K562 treated with DMSO at 1 percent for 48 hours (cell line): Measurements from ENCODE around the gene MRPL53. TPM values are rescaled to one million over a fixed set of nuclear protein-coding genes. Genes with fewer than 3 reads are reported as not detected.

Source experiments
- total RNA-seq: library from RNA; unstranded; fragments of 300-600 nt; gene quantifications from 2 replicates; pipeline ENCODE4 v1.2.3, GENCODE V29; 2022; ENCODE audit warnings: low replicate concordance; ENCODE audit errors: extremely low read depth

The MRPL53 gene
- not detected in 2 replicates for total RNA-seq

DNA sequence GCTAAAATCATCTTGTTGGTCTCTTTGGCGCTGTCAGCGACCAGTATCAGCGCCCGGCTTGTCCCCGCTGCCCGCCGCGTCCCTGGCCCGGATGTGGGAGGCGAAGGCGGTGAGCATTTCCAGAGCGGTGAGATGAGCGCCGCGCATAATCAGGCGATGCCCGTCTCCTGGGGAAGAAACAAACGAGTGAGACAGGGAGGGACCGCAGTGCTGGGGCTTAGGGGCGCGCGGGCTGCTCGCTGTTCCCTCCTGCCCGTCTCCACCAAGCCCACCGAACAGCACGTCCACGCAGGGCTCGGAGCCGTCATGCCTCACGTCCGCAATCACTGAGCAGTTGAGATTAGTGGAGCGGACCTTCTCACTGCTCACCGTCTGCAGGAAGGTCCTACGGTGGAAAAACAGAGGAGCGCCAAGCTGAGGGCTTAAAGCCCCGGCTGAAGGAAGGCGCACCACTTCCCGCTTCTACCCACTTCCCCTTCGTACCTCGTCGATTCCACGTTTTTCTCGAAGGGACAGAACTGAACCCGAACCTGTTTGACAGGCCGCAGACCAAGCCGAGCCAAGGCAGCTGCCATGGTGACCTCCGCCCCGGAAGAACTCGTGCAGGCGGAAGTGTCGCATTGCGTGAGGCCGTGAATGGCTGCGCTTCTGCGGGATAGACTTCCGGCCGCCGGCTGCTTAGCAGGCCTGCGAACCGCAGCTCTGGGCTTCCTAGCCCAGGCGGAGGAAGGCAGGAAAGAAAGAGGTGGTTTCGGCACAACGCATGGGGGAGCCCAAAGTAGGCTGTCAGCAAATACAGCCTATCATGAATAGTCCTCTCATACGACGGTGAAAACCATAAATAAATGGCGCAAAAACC, at the start of gene MRPL53:
TSS of gene MRPL53 (minus strand) at position 595 of the 859 bp plus-strand sequence. CDS start at position 575, 20 bp downstream.

DNA sequence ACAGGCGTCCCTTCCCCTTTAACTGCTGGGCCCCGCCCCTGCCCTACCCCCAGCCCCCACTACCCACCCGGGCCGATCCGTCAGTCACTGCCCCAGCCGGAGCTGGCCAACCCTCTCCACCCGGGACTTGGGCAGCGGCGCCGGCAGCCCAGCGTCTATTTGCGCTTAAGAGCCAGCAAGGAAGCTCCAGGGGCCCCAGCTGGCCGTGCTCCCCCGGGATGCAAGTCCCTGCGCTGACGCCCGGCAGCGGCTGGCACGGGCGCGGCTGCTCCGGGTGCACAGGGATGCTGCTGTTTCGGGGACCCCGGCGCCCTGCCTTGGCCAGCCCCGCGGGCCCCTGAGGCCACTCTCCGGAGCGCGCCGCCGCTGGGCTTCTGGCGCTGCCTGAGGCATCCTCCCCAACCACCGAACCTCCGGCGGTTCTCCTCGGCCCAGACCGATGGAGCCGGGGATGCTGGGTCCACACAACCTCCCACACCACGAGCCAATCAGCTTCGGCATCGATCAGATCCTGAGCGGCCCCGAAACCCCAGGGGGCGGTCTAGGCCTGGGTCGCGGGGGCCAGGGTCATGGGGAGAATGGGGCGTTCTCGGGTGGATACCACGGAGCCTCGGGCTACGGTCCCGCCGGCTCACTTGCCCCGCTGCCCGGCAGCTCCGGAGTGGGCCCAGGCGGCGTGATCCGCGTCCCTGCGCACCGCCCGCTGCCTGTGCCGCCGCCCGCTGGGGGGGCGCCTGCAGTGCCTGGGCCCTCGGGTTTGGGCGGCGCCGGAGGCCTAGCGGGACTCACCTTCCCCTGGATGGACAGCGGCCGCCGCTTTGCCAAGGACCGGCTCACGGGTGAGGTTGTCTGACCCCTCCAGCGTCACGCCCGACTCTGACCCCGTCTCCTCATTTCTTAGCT, 42.1 kb upstream of the MRPL53 start, which contains the start of gene TLX2:
TSS of gene TLX2 (plus strand) at position 83 of the 903 bp plus-strand sequence. CDS start at position 440, 357 bp downstream.

DNA sequence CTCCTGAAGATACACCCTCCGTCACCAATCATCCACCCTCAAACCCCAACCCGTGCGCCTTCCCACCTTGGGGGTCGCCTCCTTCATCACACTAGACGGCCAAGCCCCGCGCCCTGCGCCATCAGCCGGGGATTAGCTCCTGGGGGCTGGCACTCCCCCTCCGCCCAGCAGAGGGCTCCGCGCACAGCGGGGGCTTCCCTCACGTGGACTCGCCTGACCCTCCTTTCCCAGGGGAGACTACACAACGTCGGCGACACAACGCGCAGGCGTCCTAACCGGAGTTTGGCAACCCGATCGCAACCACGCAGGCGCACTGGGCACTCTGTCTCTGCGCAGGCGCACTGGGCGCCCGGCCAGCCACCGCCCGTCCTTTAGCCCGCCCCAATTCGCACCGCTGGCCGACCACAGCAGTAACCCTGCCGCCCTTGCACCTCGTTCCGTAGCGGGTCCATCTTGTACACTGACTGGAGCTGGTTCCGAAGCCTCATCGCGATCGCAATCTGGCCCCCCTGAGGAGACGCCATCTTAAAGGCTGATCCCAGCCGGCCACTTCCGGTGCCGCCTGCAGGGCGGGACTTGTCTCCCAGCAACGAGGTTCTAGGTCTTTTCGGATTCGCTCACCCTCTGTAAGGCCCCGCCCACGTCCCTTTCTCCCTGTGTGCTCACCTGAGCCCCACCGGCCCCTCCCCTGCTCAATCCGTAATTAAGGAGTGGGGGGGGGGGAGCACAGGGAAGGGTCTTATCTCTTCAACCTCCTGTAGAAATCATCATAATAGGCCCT, 34.9 kb upstream of the MRPL53 start, which contains the start of gene PCGF1:
TSS of gene PCGF1 (minus strand) at position 551 of the 781 bp plus-strand sequence. CDS start at position 524, 27 bp downstream.

DNA sequence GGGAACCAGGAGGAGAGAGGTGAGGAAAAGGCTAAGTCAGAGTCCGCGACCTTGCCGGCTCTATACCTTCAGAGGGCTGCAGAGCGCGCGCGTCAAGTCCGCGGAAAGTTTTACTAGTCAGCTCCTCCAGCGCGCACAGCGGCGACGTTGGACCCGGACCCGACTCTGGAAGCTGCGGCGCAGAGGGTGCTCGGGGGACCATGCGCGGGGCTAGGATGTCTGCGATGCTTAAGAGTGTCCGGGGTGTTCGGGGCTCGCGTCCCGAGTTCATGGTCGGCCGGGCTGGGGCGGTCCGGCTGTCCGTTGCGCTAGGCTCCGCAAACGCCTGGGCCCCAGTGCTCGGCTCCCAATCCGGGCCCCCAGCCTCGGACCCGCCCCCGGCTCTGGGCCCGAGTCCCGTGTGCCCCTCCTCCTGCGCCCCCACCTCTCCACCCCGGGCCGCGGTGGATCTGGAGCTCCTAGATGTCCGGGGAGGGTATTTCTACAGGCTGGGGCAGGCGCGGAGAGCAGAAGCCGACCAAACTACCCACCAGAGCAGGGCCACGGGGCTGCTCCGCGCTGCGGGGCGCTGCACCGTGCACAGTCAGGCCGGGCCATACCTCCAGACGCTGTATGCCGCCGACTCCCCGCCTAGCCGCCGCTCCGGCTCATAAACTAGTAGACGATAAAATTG, 26.9 kb upstream of the MRPL53 start, which contains the start of gene LBX2:
TSS of gene LBX2 (minus strand) at position 337 of the 673 bp plus-strand sequence. CDS start at position 271, 66 bp downstream.

DNA sequence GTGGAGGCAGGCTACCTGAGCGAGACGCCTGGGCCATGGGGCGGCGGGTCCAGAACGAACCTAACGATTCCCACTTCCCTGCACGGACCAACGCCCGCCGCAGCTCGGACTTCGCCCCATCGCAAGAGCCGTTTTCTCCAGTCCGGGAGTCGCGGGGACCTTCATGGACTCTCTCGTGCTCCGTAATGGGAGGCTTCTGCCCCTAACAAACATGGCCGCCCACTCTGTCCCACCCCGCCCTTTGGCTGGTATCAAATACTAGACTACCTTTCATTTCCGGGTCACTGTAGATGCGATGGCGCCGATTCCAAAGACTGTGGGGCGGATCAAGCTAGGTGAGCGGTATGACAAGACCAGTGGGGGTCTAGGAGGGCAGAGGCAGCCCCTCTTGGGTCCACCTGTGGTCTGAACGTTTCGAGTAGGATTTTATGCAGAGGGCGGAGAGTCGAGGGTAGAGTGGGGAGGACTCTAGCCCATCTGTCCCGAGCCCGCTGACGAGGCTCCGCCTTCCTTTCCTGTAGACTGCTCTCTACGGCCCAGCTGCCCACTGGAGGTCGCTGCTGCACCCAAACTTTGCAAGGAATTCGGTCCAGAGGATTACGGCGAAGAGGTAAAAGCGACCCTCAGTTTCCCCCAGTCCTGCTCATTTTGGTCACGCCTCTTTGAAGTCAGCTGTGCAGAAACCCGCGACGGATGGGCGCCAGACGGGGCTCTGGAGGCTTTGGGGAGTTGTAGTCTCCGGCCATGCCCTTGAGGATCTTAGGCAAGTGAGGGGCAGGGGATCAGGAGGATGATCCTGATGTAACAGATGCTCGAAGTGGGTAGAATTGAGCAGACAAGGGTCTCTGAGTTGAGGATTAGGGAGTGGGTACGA, 10.6 kb upstream of the MRPL53 start, which contains the start of the genes CCDC142 and TTC31:
TSS of gene CCDC142 (minus strand) at position 198 of the 874 bp plus-strand sequence. CDS start at position 37, 161 bp downstream.
TSS of gene TTC31 (plus strand) at position 281 of the 874 bp plus-strand sequence. CDS start at position 296, 15 bp downstream.

DNA sequence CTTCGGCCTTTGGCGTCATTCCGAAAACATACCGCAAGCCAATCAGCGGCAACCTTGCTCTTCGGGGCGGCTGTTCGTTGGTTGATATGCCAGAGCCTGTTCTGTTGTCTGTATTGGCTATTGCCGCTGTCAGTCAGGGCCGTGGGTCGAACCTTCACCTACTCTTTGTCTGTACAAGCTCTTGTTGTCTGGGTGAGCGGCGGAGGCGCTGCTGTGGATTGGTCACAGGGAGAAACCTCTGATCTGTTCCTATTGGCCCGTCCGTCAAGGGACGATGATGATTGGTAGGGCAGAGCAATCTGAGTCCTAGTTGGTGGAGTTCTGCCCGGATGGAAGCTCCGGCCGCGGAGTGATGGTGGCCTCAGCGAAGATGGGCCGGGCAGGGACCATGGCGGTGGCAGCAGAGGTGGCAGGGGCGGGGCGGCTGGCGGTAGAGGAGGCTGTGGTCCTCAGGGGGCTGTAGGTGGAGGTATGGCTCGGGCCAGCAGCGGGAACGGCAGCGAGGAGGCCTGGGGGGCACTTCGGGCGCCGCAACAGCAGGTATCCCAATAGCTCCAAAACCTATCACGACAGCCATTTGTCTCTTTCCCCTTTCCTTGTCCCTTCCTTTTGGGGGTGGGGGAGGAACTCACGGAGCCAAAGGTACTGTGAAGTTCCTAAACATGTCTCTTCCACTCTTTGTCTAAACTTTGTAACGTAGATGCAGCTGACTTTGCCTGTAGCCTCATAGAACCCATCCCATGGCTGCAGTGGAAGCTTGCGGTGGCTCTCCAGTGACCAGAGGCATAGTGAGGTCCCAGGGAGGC, 14.1 kb downstream of the MRPL53 start, which contains the start of gene WBP1:
TSS of gene WBP1 (plus strand) at position 307 of the 806 bp plus-strand sequence. CDS start at position 472, 165 bp downstream.

DNA sequence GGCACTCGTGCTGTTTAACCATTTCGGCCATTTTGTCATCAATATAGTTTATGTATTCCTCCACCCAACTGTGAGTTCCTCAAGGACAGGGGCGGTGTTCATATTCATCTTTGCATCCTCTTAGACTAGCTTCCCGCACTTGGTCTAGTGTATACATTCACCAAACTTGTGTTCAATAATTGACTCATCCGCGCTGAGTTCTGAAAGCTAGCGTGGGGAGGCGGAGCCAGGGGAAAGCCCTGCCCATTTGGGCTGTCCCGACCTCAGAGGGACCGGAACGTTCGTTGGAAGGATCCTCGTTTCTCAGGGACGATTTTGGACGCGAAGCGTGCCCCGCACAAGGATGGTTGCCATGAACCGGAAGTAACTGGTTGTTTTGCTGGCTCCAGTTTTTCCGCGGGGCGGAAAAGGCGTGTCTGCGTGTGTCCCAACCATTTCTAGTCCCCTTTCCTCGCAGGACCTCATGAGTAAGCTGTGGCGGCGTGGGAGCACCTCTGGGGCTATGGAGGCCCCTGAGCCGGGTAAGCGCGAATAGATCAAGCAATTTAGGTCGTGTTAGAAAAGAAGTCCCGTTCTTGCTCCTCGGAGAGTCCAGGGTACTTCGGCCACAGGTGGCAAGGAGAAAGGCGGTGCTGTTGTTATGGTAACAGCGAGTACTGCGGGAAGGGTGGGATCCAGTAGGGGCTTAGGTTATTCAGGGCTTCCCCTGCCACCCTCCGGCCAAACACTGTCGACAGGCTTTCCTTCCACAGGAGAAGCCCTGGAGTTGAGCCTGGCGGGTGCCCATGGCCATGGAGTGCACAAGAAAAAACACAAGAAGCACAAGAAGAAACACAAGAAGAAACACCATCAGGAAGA, 17.6 kb downstream of the MRPL53 start, which contains the start of gene INO80B:
TSS of gene INO80B (plus strand) at position 434 of the 858 bp plus-strand sequence. CDS start at position 464, 30 bp downstream.

DNA sequence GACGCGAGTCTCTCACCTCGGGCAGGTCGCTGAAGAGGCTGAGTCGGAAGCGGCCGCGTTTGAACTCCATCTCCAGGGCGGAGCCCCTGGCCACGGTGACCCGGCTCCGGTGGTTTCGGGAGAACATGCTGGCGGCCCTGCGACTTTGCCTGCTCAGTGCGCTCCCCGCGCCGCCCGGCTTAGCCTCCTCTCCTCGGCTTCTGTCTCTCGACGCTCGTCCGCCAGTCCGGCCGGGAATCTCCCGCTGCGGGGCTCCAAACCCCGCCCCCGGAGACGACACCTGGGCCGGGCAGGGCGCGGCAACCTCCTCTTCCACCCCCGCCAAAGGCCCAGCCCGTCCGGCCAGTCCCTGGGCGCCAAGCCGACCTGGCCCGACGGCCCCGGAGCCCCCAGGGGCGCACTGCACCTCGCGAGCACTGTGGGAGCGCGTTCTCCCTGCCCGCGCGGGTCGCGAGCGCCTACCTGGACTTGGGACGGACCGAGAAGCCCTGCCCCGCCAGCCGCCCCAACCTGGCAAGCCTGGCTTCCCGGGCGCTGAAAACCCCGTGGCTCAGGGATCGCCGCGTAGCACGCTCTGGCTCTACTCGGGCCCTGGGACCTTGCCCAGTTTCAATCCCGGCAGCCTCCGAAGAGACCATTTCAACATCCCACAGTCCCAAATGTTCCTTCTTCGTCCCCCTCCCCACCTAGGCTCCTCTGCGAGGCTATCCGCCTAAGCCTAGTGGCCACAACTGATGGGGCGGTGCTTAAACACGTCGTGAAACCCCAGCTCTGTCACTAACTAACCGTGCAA, 30.6 kb downstream of the MRPL53 start, which contains the start of gene RTKN:
TSS of gene RTKN (minus strand) at position 248 of the 793 bp plus-strand sequence. CDS start at position 127, 121 bp downstream.

Other genes with a start within 250 kb of the MRPL53 start
- gene SLC4A5, start 129.3 kb downstream of the MRPL53 start, total RNA-seq, result not detected in 2 replicates
- gene DCTN1, start 92.4 kb downstream of the MRPL53 start, total RNA-seq, result 86.7 TPM in 1 of 2 replicates, not detected in the other
- not detected in 2 replicates for gene C2orf81, start 51.1 kb downstream of the MRPL53 start, total RNA-seq
- gene WDR54, start 51.0 kb downstream of the MRPL53 start, total RNA-seq, result not detected in 2 replicates
- not detected in 2 replicates for gene RTKN, start 30.7 kb downstream of the MRPL53 start, total RNA-seq
- not detected in 2 replicates for gene INO80B, start 17.6 kb downstream of the MRPL53 start, total RNA-seq
- not detected in 2 replicates for gene WBP1, start 14.2 kb downstream of the MRPL53 start, total RNA-seq
- gene MOGS, start 7.3 kb downstream of the MRPL53 start, total RNA-seq, result 308 TPM in 1 of 2 replicates, not detected in the other
- not detected in 2 replicates for gene CCDC142, start 10.3 kb upstream of the MRPL53 start, total RNA-seq
- not detected in 2 replicates for gene TTC31, start 10.4 kb upstream of the MRPL53 start, total RNA-seq
- gene LBX2, start 26.9 kb upstream of the MRPL53 start, total RNA-seq, result not detected in 2 replicates
- not detected in 2 replicates for gene PCGF1, start 35.0 kb upstream of the MRPL53 start, total RNA-seq
- not detected in 2 replicates for gene TLX2, start 41.8 kb upstream of the MRPL53 start, total RNA-seq
- gene DQX1, start 53.6 kb upstream of the MRPL53 start, total RNA-seq, result not detected in 2 replicates
- gene AUP1, start 57.0 kb upstream of the MRPL53 start, total RNA-seq, result not detected in 2 replicates
- not detected in 2 replicates for gene HTRA2, start 57.3 kb upstream of the MRPL53 start, total RNA-seq
- gene LOXL3, start 81.3 kb upstream of the MRPL53 start, total RNA-seq, result not detected in 2 replicates
- not detected in 2 replicates for gene DOK1, start 82.0 kb upstream of the MRPL53 start, total RNA-seq
- gene M1AP, start 175.7 kb upstream of the MRPL53 start, total RNA-seq, result not detected in 2 replicates
- not detected in 2 replicates for gene SEMA4F, start 181.6 kb upstream of the MRPL53 start, total RNA-seq